ENCODE measurements around the gene SLC1A4. TPM values are rescaled to one million over a fixed set of nuclear protein-coding genes. Genes with fewer than 3 reads are reported as not detected.

Gene SLC1A4
- total RNA-seq, 1 donor from 2014 or later, result 35.4 TPM

DNA sequence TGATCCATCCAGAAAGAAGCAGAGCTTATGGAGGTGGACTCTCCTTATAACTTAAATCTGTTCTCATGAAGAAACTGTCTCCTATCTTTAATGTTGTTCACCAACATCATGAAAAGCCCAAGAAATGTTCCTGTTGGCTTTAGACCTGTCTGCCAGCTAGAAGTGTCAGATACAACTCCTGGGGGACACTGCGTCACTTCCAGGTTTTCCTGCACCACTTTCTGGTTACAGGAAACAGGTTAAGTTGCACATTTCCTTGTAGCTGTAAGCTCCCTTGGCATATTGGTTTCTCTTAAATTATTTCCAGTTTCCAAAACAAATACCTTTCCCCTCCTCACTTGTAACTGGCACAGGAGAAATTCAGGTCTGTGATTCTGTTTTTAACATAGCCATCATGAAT is 69.9 kb downstream of the SLC1A4 start:
- Mint-ChIP-seq H3K27me3 (no peaks in the 10 kb centered on the region), H3K9me3 (no peaks in the 10 kb centered on the region), H3K27ac (no peak overlapping the region), H3K4me1 (peaks cover 56% of the 10 kb centered on the region), H3K4me3 (no peak overlapping the region), H3K36me3 (ENCODE audit: low read depth) (peaks cover 4% of the 10 kb centered on the region)
- ATAC-seq (ENCODE audit: low read depth), result no peak
- intact Hi-C loops (cut with micrococcal nuclease), result loop anchor here (10.0 kb wide), 1 partner anchor 1474 kb away; the partner anchor contains the start of genes MDH1 and WDPCP
- DNase-seq, result no peak
- ChIA-PET CTCF (interaction anchor here (1.1 kb wide), 1 partner anchor 110 kb away, joined by 3 read pairs; no protein-coding TSS in a partner anchor), POLR2A (interaction anchor here (0.7 to 5.9 kb wide), 5 partner anchors 13 to 308 kb away, joined by 4 to 50 read pairs (median 4); partner anchors contain the start of genes ACTR2 and RAB1A)
- no peak for TF ChIP-seq CTCF (IDR thresholded peaks at IDR 0.05)

DNA sequence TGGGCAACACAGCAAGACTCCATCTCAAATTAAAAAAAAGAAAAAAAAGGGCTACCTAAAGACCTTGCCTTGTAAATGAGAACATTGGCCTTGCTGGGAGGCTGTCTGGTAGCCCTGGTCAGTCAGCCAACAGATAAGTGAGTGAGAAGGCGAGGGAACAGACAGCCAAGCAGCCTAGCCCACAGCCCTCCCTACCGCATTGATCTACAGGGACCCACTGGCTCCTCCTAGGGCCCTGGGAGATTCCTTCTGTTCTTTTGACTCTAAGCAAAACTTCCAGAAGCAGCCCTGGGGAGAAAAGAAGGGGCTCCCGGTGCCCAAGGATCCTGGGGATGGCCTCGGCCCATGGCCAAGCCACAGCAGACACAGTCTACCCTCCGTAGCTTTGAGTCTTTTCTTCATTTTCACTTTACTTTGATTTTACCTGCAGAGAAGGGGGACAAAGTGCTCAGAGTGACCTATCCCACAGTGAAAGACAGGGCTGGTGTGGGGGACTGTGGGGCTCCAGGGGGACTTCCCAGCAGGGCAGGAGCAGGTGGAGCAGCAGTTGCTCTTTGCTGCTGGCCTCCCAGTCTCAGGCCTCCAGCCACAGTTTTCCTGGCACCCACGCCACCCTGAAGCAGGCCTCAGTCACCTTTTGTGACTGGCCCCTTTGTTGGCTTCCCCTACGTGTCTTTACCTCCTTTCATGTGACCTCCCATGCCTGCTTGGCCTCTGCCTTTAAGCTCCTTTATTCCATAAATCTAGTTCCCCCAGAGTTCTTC is 72.1 kb downstream of the SLC1A4 start:
- intact Hi-C loops (cut with micrococcal nuclease), result no loop called here
- H3K9me3 Mint-ChIP-seq, result no peaks in the 10 kb centered on the region
- no peak overlapping the region for H3K27ac Mint-ChIP-seq
- ATAC-seq (ENCODE audit: low read depth), result no peak
- no peak overlapping the region for H3K4me3 Mint-ChIP-seq
- CTCF ChIA-PET, result interaction anchor here (1.3 kb wide), 1 partner anchor 108 kb away, joined by 5 read pairs; no protein-coding TSS in a partner anchor
- H3K27me3 Mint-ChIP-seq, result no peaks in the 10 kb centered on the region
- TF ChIP-seq CTCF (IDR thresholded peaks at IDR 0.05), result no peak
- H3K36me3 Mint-ChIP-seq (ENCODE audit: low read depth), result no peaks in the 10 kb centered on the region
- H3K4me1 Mint-ChIP-seq, result peaks cover 51% of the 10 kb centered on the region
- DNase-seq, result no peak
- POLR2A ChIA-PET, result no interaction called here

DNA sequence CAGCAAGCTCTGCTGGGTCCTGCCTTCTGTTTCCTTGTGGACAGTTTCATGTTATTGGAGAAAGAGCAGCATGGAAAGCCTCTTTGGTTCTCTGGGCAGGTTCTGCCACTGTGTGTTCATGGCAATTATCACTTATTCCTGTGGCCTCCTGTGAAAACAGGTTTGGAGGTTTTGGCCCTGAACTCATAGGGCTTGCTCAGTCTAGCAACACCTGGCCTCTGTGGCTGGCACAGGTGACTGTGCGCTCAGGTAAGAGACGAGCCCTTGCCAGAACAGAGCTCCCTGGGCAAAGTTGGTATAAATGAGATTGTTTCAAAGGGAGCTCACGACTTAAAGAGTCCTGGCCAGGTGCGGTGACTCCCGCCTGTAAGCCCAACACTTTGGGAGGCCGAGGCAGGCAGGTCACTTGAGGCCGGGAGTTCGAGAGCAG is 72.7 kb downstream of the SLC1A4 start:
- peaks cover 50% of the 10 kb centered on the region for H3K4me1 Mint-ChIP-seq
- intact Hi-C loops (cut with micrococcal nuclease), result no loop called here
- no peaks in the 10 kb centered on the region for H3K9me3 Mint-ChIP-seq
- H3K4me3 Mint-ChIP-seq, result no peak overlapping the region
- DNase-seq (no peak), ATAC-seq (ENCODE audit: low read depth) (no peak)
- no peak overlapping the region for H3K27ac Mint-ChIP-seq
- ChIA-PET CTCF (interaction anchor here (1.8 kb wide), 1 partner anchor 107 kb away, joined by 8 read pairs; no protein-coding TSS in a partner anchor), POLR2A (no interaction called here)
- H3K36me3 Mint-ChIP-seq (ENCODE audit: low read depth), result no peaks in the 10 kb centered on the region
- no peak for TF ChIP-seq CTCF (IDR thresholded peaks at IDR 0.05)
- H3K27me3 Mint-ChIP-seq, result no peaks in the 10 kb centered on the region

DNA sequence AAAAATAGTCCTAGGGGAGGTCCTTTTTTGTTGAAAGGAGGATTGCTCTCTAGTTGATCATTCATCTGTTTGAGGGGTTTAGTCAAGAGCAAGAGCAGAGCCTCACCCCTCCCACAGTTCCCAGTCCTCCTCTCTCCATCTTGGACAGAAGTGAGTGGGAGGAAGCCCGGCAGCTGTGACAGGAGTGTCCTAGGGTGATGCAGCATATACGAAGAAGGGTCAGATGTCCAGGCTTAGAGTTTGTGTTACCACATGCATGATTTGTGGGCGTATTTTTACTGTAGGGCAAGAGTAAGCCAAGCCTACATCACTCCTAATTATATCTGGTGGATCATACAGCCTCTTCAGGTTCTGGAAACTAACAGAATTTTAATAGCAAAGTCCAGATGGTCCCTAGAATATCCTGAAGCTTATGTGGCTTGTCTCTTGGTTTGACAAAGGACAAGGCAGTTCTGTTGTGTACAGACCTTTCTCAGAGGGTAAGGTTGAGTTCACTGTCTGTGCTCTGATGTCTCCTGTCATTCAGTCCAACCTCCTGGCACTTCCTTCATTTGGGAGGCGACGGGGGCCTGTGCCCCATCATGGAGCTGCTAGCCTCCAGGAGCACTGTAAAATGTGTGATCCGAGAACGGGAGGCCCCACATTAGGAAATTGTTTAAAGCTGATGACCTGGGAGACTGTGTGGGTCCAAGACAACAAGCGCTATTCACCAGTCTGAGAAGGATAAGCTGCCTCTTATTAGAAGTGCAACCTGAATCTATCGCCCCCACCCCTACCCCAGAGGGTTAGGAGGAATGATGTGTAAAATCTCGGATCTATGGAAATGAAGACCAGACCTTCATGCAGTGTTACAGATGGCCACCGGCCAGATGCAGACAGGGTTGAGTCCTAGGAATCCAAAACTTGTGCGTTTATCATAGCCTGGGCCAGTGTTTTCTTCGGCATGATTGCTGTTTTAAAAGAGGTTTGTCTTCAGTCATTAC is 73.9 kb downstream of the SLC1A4 start:
- no peak for TF ChIP-seq CTCF (IDR thresholded peaks at IDR 0.05)
- Mint-ChIP-seq H3K27ac (peak overlapping the region; percentile 18), H3K36me3 (ENCODE audit: low read depth) (no peaks in the 10 kb centered on the region), H3K27me3 (no peaks in the 10 kb centered on the region), H3K9me3 (no peaks in the 10 kb centered on the region), H3K4me1 (peaks cover 45% of the 10 kb centered on the region), H3K4me3 (no peak overlapping the region)
- ATAC-seq (ENCODE audit: low read depth) (no peak), DNase-seq (no peak)
- ChIA-PET POLR2A (interaction anchor here (2.8 kb wide), 1 partner anchor 7 kb away, joined by 48 read pairs; the partner anchor contains the start of gene CEP68), CTCF (interaction anchor here (1.2 to 3.0 kb wide), 4 partner anchors 7 to 145 kb away, joined by 4 to 18 read pairs (median 11); partner anchors contain the start of genes CEP68 and RAB1A)
- intact Hi-C loops (cut with micrococcal nuclease), result no loop called here
